Mesenchymal stem cell (in vitro differentiated cells and primary cell): Measurements from ENCODE around the gene RPL35A.

Source experiments
- DNase-seq: peaks from one replicate; pipeline ENCODE4 v3.0.0-alpha.2; 2013
- H2AFZ ChIP-seq: one replicate; pipeline ENCODE4 v1.6.1; 2013; ENCODE audit warnings: low read depth, mild to moderate bottlenecking, control low read depth, inconsistent platforms, low read length, moderate library complexity
- H2AK5ac ChIP-seq: 2 replicates; pipeline ENCODE4 v1.6.1; 2013; ENCODE audit warnings: low read length, moderate library complexity, mild to moderate bottlenecking, inconsistent platforms; ENCODE audit not compliant: severe bottlenecking
- H2BK120ac ChIP-seq: one replicate; pipeline ENCODE4 v1.6.1; 2013; ENCODE audit warnings: low read depth, mild to moderate bottlenecking, inconsistent platforms, low read length, moderate library complexity
- H2BK12ac ChIP-seq, 2 experiments: one replicate each; pipeline ENCODE4 v1.6.1; 2013; ENCODE audit warnings: inconsistent platforms in 2 of 2, low read length in 2 of 2, mild to moderate bottlenecking in 2 of 2, moderate library complexity in 2 of 2, control low read depth in 1 of 2
- H2BK15ac ChIP-seq: one replicate; pipeline ENCODE4 v1.6.1; 2013; ENCODE audit warnings: mild to moderate bottlenecking, low read depth, inconsistent platforms; ENCODE audit not compliant: poor library complexity, severe bottlenecking
- H2BK5ac ChIP-seq: 2 replicates; pipeline ENCODE4 v1.6.1; 2013; ENCODE audit warnings: low read depth, mild to moderate bottlenecking, low read length, control low read depth, inconsistent platforms; ENCODE audit not compliant: poor library complexity, severe bottlenecking
- H3K14ac ChIP-seq, 2 experiments: one replicate each; pipeline ENCODE4 v1.6.1; 2013; ENCODE audit warnings: inconsistent platforms in 2 of 2, low read length in 2 of 2, control low read depth in 1 of 2, mild to moderate bottlenecking in 1 of 2, moderate library complexity in 1 of 2
- H3K18ac ChIP-seq, 2 experiments: one replicate each; pipeline ENCODE4 v1.6.1; 2013; ENCODE audit warnings: inconsistent platforms in 2 of 2, low read length in 2 of 2, control low read depth in 1 of 2, low read depth in 1 of 2, mild to moderate bottlenecking in 1 of 2
- H3K23ac ChIP-seq, 2 experiments: one replicate each; pipeline ENCODE4 v1.6.1; 2013; ENCODE audit warnings: inconsistent platforms in 2 of 2, low read length in 2 of 2, mild to moderate bottlenecking in 2 of 2, moderate library complexity in 2 of 2, control low read depth in 1 of 2
- H3K27ac ChIP-seq: 2 replicates; pipeline ENCODE4 v1.5.1; 2013; ENCODE audit warnings: mild to moderate bottlenecking, moderate library complexity, low read length, control low read depth, inconsistent platforms; ENCODE audit not compliant: poor library complexity, severe bottlenecking
- H3K27me3 ChIP-seq, 2 experiments: 2 replicates each; pipeline versions ENCODE4 v1.6.1 to v1.7.0; 2013; ENCODE audit warnings: low read length in 2 of 2, mild to moderate bottlenecking in 2 of 2, moderate library complexity in 2 of 2, control low read depth in 1 of 2, inconsistent platforms in 1 of 2; ENCODE audit not compliant: control insufficient read depth in 1 of 2, insufficient read depth in 1 of 2
- H3K36me3 ChIP-seq, 2 experiments: 2 replicates each; pipeline versions ENCODE4 v1.6.1 to v1.7.0; 2013; ENCODE audit warnings: low read length in 2 of 2, control low read depth in 1 of 2, inconsistent platforms in 1 of 2, low read depth in 1 of 2, mild to moderate bottlenecking in 1 of 2; ENCODE audit not compliant: insufficient read depth in 2 of 2, control insufficient read depth in 1 of 2
- H3K4ac ChIP-seq, 2 experiments: one replicate each; pipeline ENCODE4 v1.6.1; 2013; ENCODE audit warnings: inconsistent platforms in 2 of 2, low read length in 2 of 2, mild to moderate bottlenecking in 2 of 2, moderate library complexity in 2 of 2, control low read depth in 1 of 2, low read depth in 1 of 2
- H3K4me1 ChIP-seq: 2 replicates; pipeline ENCODE4 v1.6.1; 2013; ENCODE audit warnings: low read depth, low read length, control low read depth; ENCODE audit not compliant: control insufficient read depth, insufficient read depth
- H3K4me2 ChIP-seq: 2 replicates; pipeline ENCODE4 v1.6.1; 2013; ENCODE audit warnings: low read length, mild to moderate bottlenecking, inconsistent platforms; ENCODE audit not compliant: poor library complexity, severe bottlenecking
- H3K4me3 ChIP-seq, 2 experiments: 2 replicates each; pipeline versions ENCODE4 v1.5.1 to v1.7.0; 2013; ENCODE audit warnings: low read length in 2 of 2, mild to moderate bottlenecking in 2 of 2, control low read depth in 1 of 2, low read depth in 1 of 2; ENCODE audit not compliant: insufficient read depth in 1 of 2
- H3K79me1 ChIP-seq: replicated peaks from 2 replicates; pipeline ENCODE4 v1.6.1; 2013; ENCODE audit warnings: mild to moderate bottlenecking, control low read depth, low read length, inconsistent platforms; ENCODE audit not compliant: poor library complexity, severe bottlenecking
- H3K9ac ChIP-seq: 2 replicates; pipeline ENCODE4 v1.7.0; 2013; ENCODE audit warnings: mild to moderate bottlenecking, low read length, moderate library complexity
- H3K9me3 ChIP-seq: 2 replicates; pipeline ENCODE4 v1.7.0; 2013; ENCODE audit warnings: mild to moderate bottlenecking, low read length; ENCODE audit not compliant: control insufficient read depth
- H4K8ac ChIP-seq: one replicate; pipeline ENCODE4 v1.6.1; 2013; ENCODE audit warnings: inconsistent platforms, mild to moderate bottlenecking, low read length, moderate library complexity
- H4K91ac ChIP-seq: one replicate; pipeline ENCODE4 v1.6.1; 2013; ENCODE audit warnings: mild to moderate bottlenecking, low read length, inconsistent platforms
- WGBS: methylation state at CpG from one replicate; pipeline ENCODE4 v1.1.7; 2013; ENCODE audit warnings: mixed read lengths; 5-methylcytosine and 5-hydroxymethylcytosine counted together

RPL35A gene

GRCh38 chr3:197970588-197970987, 20.6 kb downstream of the RPL35A start:
- Histone ChIP-seq H2BK15ac (no peak overlapping the region), H3K23ac (no peak overlapping the region)
- WGBS: 89% methylated on average over 3 of the region's 3 CpGs

GRCh38 chr3:197974016-197974415, 24.0 kb downstream of the RPL35A start:
- H3K4ac ChIP-seq: no peak overlapping the region
- no peak overlapping the region for H2BK5ac ChIP-seq
- H3K4me1 ChIP-seq: peaks cover 1% of the 10 kb centered on the region
- H3K4me3 ChIP-seq: no peak overlapping the region
- no peak overlapping the region for H3K23ac ChIP-seq
- peaks cover 3 to 24% of the 10 kb centered on the region in 2 experiments for H3K36me3 ChIP-seq
- no peak overlapping the region for H2BK15ac ChIP-seq
- H3K79me1 ChIP-seq: peaks cover 2% of the 10 kb centered on the region
- H2AK5ac ChIP-seq: no peak overlapping the region
- no peak overlapping the region for H3K18ac ChIP-seq
- WGBS: 88% methylated on average over 1 of the region's 1 CpG
- H3K9me3 ChIP-seq: peaks cover 6% of the 10 kb centered on the region
- no peak overlapping the region for H2BK12ac ChIP-seq
- no peak overlapping the region for H4K91ac ChIP-seq
- no peak overlapping the region for H3K9ac ChIP-seq
- H3K4me2 ChIP-seq: no peak overlapping the region
- no peak overlapping the region for H2BK120ac ChIP-seq
- DNase-seq: no peak
- H3K27ac ChIP-seq: no peak overlapping the region
- no peak overlapping the region for H3K14ac ChIP-seq
- H3K27me3 ChIP-seq: no peaks in the 10 kb centered on the region
- H2AFZ ChIP-seq: no peak overlapping the region
- H4K8ac ChIP-seq: no peak overlapping the region

More at GRCh38 chr3:197970588-197970987, 20.6 kb downstream of the RPL35A start:
- Histone ChIP-seq H2AFZ (no peak overlapping the region), H4K8ac (no peak overlapping the region), H3K79me1 (peaks cover 4% of the 10 kb centered on the region), H2BK12ac (no peak overlapping the region), H3K4me2 (no peak overlapping the region), H3K4me1 (peaks cover 1% of the 10 kb centered on the region), H3K18ac (no peak overlapping the region), H3K9me3 (peaks cover 9% of the 10 kb centered on the region), H3K27me3 (no peaks in the 10 kb centered on the region), H3K9ac (no peak overlapping the region), H2BK120ac (no peak overlapping the region), H3K4ac (no peak overlapping the region), H4K91ac (no peak overlapping the region), H3K4me3 (no peak overlapping the region), H2AK5ac (no peak overlapping the region), H3K36me3 (peaks cover 3 to 8% of the 10 kb centered on the region in 2 experiments), H3K14ac (no peak overlapping the region), H3K27ac (no peak overlapping the region), H2BK5ac (no peak overlapping the region)
- no peak for DNase-seq

GRCh38 chr3:197975311-197975710, 25.3 kb downstream of the RPL35A start:
- Histone ChIP-seq H3K79me1 (peaks cover 2% of the 10 kb centered on the region), H3K27me3 (no peaks in the 10 kb centered on the region), H3K4me1 (peaks cover 1% of the 10 kb centered on the region), H4K8ac (no peak overlapping the region), H4K91ac (no peak overlapping the region), H2BK12ac (no peak overlapping the region), H3K9me3 (peaks cover 6% of the 10 kb centered on the region), H3K18ac (no peak overlapping the region), H3K4me2 (no peak overlapping the region), H2BK15ac (no peak overlapping the region), H3K23ac (no peak overlapping the region), H2AFZ (no peak overlapping the region), H3K4ac (no peak overlapping the region), H2BK120ac (no peak overlapping the region), H3K9ac (no peak overlapping the region), H3K27ac (no peak overlapping the region), H3K36me3 (peaks cover 5 to 27% of the 10 kb centered on the region in 2 experiments), H3K4me3 (no peak overlapping the region), H3K14ac (no peak overlapping the region), H2AK5ac (no peak overlapping the region), H2BK5ac (no peak overlapping the region)
- no peak for DNase-seq
- 100% methylated on average over 5 of the region's 8 CpGs for WGBS

GRCh38 chr3:197983076-197983475, 33.1 kb downstream of the RPL35A start:
- WGBS: 97% methylated on average over 1 of the region's 1 CpG
- H3K4ac ChIP-seq: no peak overlapping the region
- no peak for DNase-seq

More at GRCh38 chr3:197983076-197983475, 33.1 kb downstream of the RPL35A start:
- Histone ChIP-seq H3K36me3 (peaks cover 13 to 22% of the 10 kb centered on the region in 2 experiments), H3K9me3 (no peaks in the 10 kb centered on the region), H3K79me1 (no peaks in the 10 kb centered on the region), H3K4me2 (no peak overlapping the region), H3K9ac (no peak overlapping the region), H3K23ac (no peak overlapping the region), H4K8ac (no peak overlapping the region), H2AFZ (no peak overlapping the region), H3K27ac (no peak overlapping the region), H2BK5ac (no peak overlapping the region), H4K91ac (no peak overlapping the region), H3K4me1 (no peaks in the 10 kb centered on the region), H3K4me3 (no peak overlapping the region), H2BK12ac (no peak overlapping the region), H2BK15ac (no peak overlapping the region), H3K27me3 (no peaks in the 10 kb centered on the region), H2BK120ac (no peak overlapping the region), H3K18ac (no peak overlapping the region), H2AK5ac (no peak overlapping the region), H3K14ac (no peak overlapping the region)
